ENCODE measurements around the gene HBE1. TPM values are rescaled to one million over a fixed set of nuclear protein-coding genes. Genes with fewer than 3 reads are reported as not detected.

The HBE1 gene
- total and polyA plus RNA-seq, 2 donors (not counting 1 experiment from before 2014, with no cell fraction given) = not detected

GRCh38 chr11:5290106-5290505, 20.4 kb upstream of the HBE1 start:
- Histone ChIP-seq H3K36me3 (replicated peaks in 1 of 2; ENCODE audit: control extremely low read depth in 1 of 2, control insufficient read depth in 1 of 2, extremely low read depth in 1 of 2, insufficient read depth in 2 of 2, low read length in 1 of 2) (no peaks in the 10 kb centered on the region), H3K27me3 (replicated peaks in 1 of 4; ENCODE audit: control extremely low read depth in 1 of 4, control insufficient read depth in 3 of 4, insufficient read depth in 4 of 4, low read length in 3 of 4) (no peaks in the 10 kb centered on the region), H2AFZ (ENCODE audit: insufficient read depth, low read depth, low read length, poor library complexity, severe bottlenecking) (no peak overlapping the region), H3K4me1 (ENCODE audit: control insufficient read depth in 2 of 2, insufficient read depth in 2 of 2, low read length in 2 of 2) (no peaks in the 10 kb centered on the region), H3K9me3 (ENCODE audit: control extremely low read depth in 1 of 3, control insufficient read depth in 2 of 3, insufficient read depth in 1 of 3, low read length in 2 of 3) (no peaks in the 10 kb centered on the region), H4K20me1 (ENCODE audit: control insufficient read depth, insufficient read depth, low read length, poor library complexity, severe bottlenecking) (no peaks in the 10 kb centered on the region), H3K4me3 (ENCODE audit: control extremely low read depth in 1 of 5, extremely low read depth in 1 of 5, insufficient read depth in 1 of 5, low read depth in 2 of 5, low read length in 4 of 5) (no peak overlapping the region), H3K27ac (ENCODE audit: low read length in 2 of 2) (no peak overlapping the region), H3K9ac (ENCODE audit: low read length) (no peak overlapping the region), H3K4me2 (replicated peaks; ENCODE audit: low read depth, low read length, poor library complexity, severe bottlenecking) (no peak overlapping the region), H3K79me2 (ENCODE audit: control insufficient read depth, insufficient read depth, low read length) (no peaks in the 10 kb centered on the region)
- no peak for TF ChIP-seq EZH2 (IDR thresholded peaks at IDR 0.05; ENCODE audit: borderline replicate concordance, insufficient read depth, low read depth, low read length, poor library complexity, severe bottlenecking)
- TF ChIP-seq CTCF (IDR thresholded peaks at IDR 0.05) = no peak
- ChIA-PET POLR2A (no interaction called here), CTCF (interaction anchor here (1.4 kb wide), 1 partner anchor 19 kb away, joined by 4 read pairs; no protein-coding TSS in a partner anchor)
- ATAC-seq (ENCODE audit: low read depth) (no peak), DNase-seq (no peak)
- no peak overlapping the region for H3K4me3 Mint-ChIP-seq
- no peak overlapping the region for H3K27ac Mint-ChIP-seq
- WGBS (ENCODE audit: insufficient coverage) = no CpG with 5 or more reads among the region's 1 CpG
- no peaks in the 10 kb centered on the region for H3K27me3 Mint-ChIP-seq
- H3K4me1 Mint-ChIP-seq = no peaks in the 10 kb centered on the region
- intact Hi-C loops (cut with micrococcal nuclease) = no loop called here
- no peaks in the 10 kb centered on the region for H3K9me3 Mint-ChIP-seq (ENCODE audit: insufficient read depth)

GRCh38 chr11:5289696-5290095, 20.0 kb upstream of the HBE1 start:
- no peaks in the 10 kb centered on the region for H3K27me3 Mint-ChIP-seq
- ATAC-seq (ENCODE audit: low read depth) (no peak), DNase-seq (no peak)
- H3K4me3 Mint-ChIP-seq = no peak overlapping the region
- intact Hi-C loops (cut with micrococcal nuclease) = no loop called here
- TF ChIP-seq CTCF (IDR thresholded peaks at IDR 0.05) (no peak), EZH2 (IDR thresholded peaks at IDR 0.05; ENCODE audit: borderline replicate concordance, insufficient read depth, low read depth, low read length, poor library complexity, severe bottlenecking) (no peak)
- Histone ChIP-seq H3K9ac (ENCODE audit: low read length) (no peak overlapping the region), H3K4me1 (ENCODE audit: control insufficient read depth in 2 of 2, insufficient read depth in 2 of 2, low read length in 2 of 2) (no peaks in the 10 kb centered on the region), H3K4me2 (replicated peaks; ENCODE audit: low read depth, low read length, poor library complexity, severe bottlenecking) (no peak overlapping the region), H3K27me3 (replicated peaks in 1 of 4; ENCODE audit: control extremely low read depth in 1 of 4, control insufficient read depth in 3 of 4, insufficient read depth in 4 of 4, low read length in 3 of 4) (no peaks in the 10 kb centered on the region), H3K27ac (ENCODE audit: low read length in 2 of 2) (no peak overlapping the region), H3K9me3 (ENCODE audit: control extremely low read depth in 1 of 3, control insufficient read depth in 2 of 3, insufficient read depth in 1 of 3, low read length in 2 of 3) (no peaks in the 10 kb centered on the region), H2AFZ (ENCODE audit: insufficient read depth, low read depth, low read length, poor library complexity, severe bottlenecking) (no peak overlapping the region), H4K20me1 (ENCODE audit: control insufficient read depth, insufficient read depth, low read length, poor library complexity, severe bottlenecking) (no peaks in the 10 kb centered on the region), H3K79me2 (ENCODE audit: control insufficient read depth, insufficient read depth, low read length) (no peaks in the 10 kb centered on the region), H3K36me3 (replicated peaks in 1 of 2; ENCODE audit: control extremely low read depth in 1 of 2, control insufficient read depth in 1 of 2, extremely low read depth in 1 of 2, insufficient read depth in 2 of 2, low read length in 1 of 2) (no peaks in the 10 kb centered on the region), H3K4me3 (ENCODE audit: control extremely low read depth in 1 of 5, extremely low read depth in 1 of 5, insufficient read depth in 1 of 5, low read depth in 2 of 5, low read length in 4 of 5) (no peak overlapping the region)
- POLR2A ChIA-PET = no interaction called here
- H3K27ac Mint-ChIP-seq = no peak overlapping the region
- H3K4me1 Mint-ChIP-seq = no peaks in the 10 kb centered on the region
- no peaks in the 10 kb centered on the region for H3K9me3 Mint-ChIP-seq (ENCODE audit: insufficient read depth)
- CTCF ChIA-PET = interaction anchor here (1.4 kb wide), 1 partner anchor 18 kb away, joined by 4 read pairs; no protein-coding TSS in a partner anchor

All from B cell (primary cell).